Astrocyte (in vitro differentiated cells and primary cell): ENCODE measurements around the gene CENPX. TPM values are rescaled to one million over a fixed set of nuclear protein-coding genes. Genes with fewer than 3 reads are reported as not detected.

ENCODE experiments used
- DNase-seq: peaks from one replicate; pipeline ENCODE4 v3.0.0-alpha.2; 2010; ENCODE audit warnings: low read depth
- FAIRE-seq: peaks from 2 replicates; lab custom pipeline; 2011; peaks lifted over from hg19 to GRCh38; lab: Jason Lieb, UNC
- H2AFZ ChIP-seq: 2 replicates; pipeline ENCODE4 v1.6.0; 2012; ENCODE audit warnings: low read depth, low read length, inconsistent platforms
- H3K27ac ChIP-seq: 2 replicates; pipeline ENCODE4 v1.5.1; 2011; ENCODE audit warnings: low read depth, low read length, inconsistent platforms
- H3K27me3 ChIP-seq: 2 replicates; pipeline ENCODE4 v1.6.0; 2011; ENCODE audit warnings: low read length, inconsistent platforms; ENCODE audit not compliant: insufficient read depth
- H3K36me3 ChIP-seq: 2 replicates; pipeline ENCODE4 v1.5.1; 2011; ENCODE audit warnings: low read length, inconsistent platforms; ENCODE audit not compliant: insufficient read depth
- H3K4me1 ChIP-seq: 2 replicates; pipeline ENCODE4 v1.5.1; 2011; ENCODE audit warnings: low read length, inconsistent platforms; ENCODE audit not compliant: insufficient read depth
- H3K4me2 ChIP-seq: 2 replicates; pipeline ENCODE4 v1.6.0; 2012; ENCODE audit warnings: low read length, inconsistent platforms
- H3K4me3 ChIP-seq: 2 replicates; pipeline ENCODE4 v1.5.1; 2011; ENCODE audit warnings: low read depth, mild to moderate bottlenecking, low read length, inconsistent platforms; ENCODE audit not compliant: insufficient read depth
- H3K79me2 ChIP-seq: 2 replicates; pipeline ENCODE4 v1.6.0; 2012; ENCODE audit warnings: mild to moderate bottlenecking, low read length, inconsistent platforms; ENCODE audit not compliant: insufficient read depth
- H3K9ac ChIP-seq: 2 replicates; pipeline ENCODE4 v1.6.0; 2012; ENCODE audit warnings: mild to moderate bottlenecking, low read length, inconsistent platforms
- H3K9me3 ChIP-seq: 2 replicates; pipeline ENCODE4 v1.5.1; 2012; ENCODE audit warnings: low read depth, mild to moderate bottlenecking, low read length, inconsistent platforms; ENCODE audit not compliant: insufficient read depth
- H4K20me1 ChIP-seq: 2 replicates; pipeline ENCODE4 v1.6.0; 2012; ENCODE audit warnings: low read length, inconsistent platforms; ENCODE audit not compliant: insufficient read depth
- H3K27ac Mint-ChIP-seq: one replicate; pipeline ENCODE4 v1.8.0; 2021; ENCODE audit warnings: mild to moderate bottlenecking, mixed read lengths; ENCODE audit not compliant: unreplicated experiment
- H3K27me3 Mint-ChIP-seq: one replicate; pipeline ENCODE4 v1.8.0; 2021; ENCODE audit warnings: low read depth, mixed read lengths; ENCODE audit not compliant: unreplicated experiment
- H3K36me3 Mint-ChIP-seq: one replicate; pipeline ENCODE4 v1.8.0; 2021; ENCODE audit warnings: low read depth, mixed read lengths; ENCODE audit not compliant: unreplicated experiment
- H3K4me1 Mint-ChIP-seq: one replicate; pipeline ENCODE4 v1.8.0; 2021; ENCODE audit warnings: low read depth, mixed read lengths; ENCODE audit not compliant: unreplicated experiment
- H3K4me3 Mint-ChIP-seq: one replicate; pipeline ENCODE4 v1.8.0; 2021; ENCODE audit warnings: mild to moderate bottlenecking, moderate library complexity, mixed read lengths; ENCODE audit not compliant: unreplicated experiment
- H3K9me3 Mint-ChIP-seq: one replicate; pipeline ENCODE4 v1.8.0; 2021; ENCODE audit warnings: mild to moderate bottlenecking, mixed read lengths; ENCODE audit not compliant: unreplicated experiment
- CTCF ChIP-seq: IDR thresholded peaks from 2 replicates; pipeline ENCODE4 v1.5.1; 2011; ENCODE audit warnings: low read depth, mild to moderate bottlenecking, inconsistent platforms, low read length, moderate library complexity; ENCODE audit not compliant: insufficient read depth
- EZH2 ChIP-seq: IDR thresholded peaks from 2 replicates; pipeline ENCODE4 v1.6.1; 2012; ENCODE audit warnings: mild to moderate bottlenecking, low read length, inconsistent platforms; ENCODE audit not compliant: insufficient read depth
- total RNA-seq: library from RNA; stranded (reverse); gene quantifications from 2 replicates; pipeline ENCODE4 v1.2.1, GENCODE V29; 2021

CENPX gene
- total RNA-seq, 1 donor from 2014 or later, result 26.7 TPM

DNA sequence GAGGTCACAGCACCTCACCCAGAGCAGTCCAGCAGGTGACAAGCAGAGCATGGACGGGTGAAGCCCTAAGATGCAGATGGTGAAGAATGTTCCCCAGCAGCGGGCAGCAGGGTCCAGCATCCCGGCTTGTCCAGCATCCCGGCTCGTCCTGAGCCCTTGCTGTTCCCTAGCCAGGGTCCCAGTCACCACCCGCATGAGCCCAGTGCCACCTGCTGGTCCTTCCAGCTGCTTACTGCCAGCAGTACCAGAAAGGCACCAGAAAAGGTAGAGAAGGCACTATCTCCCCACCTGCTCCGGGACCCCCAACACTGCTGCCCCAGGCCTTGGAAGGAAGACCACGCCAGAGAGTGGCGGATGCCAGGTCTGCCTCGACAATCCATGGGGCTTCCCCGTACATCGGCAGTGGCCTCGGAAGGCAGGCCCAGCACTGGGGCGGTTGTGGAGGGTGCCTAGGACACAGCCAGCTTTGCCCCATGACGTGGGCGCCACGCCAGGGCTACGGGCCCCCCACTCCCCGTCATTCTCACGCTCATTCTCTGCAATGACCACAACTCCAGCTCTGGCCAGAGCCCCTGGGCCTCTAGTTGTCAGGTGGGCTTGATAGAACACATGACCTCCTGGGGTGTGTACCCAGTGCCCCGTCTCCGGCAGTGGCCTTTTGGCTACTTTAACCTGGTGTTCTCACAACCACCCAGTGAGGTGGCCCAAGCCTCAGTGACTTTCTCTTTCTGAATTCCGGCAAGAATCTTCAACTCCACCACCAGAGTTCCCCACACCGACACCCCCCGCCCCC, 1.4 kb downstream of the CENPX start:
- H3K27me3 Mint-ChIP-seq, result peaks cover 2% of the 10 kb centered on the region
- H3K36me3 ChIP-seq, result no peaks in the 10 kb centered on the region
- peak; percentile 51 for TF ChIP-seq CTCF
- TF ChIP-seq EZH2, result no peak
- H3K4me2 ChIP-seq, result peak overlapping the region; percentile 99
- peaks cover 27% of the 10 kb centered on the region for H4K20me1 ChIP-seq
- DNase-seq, result peak; percentile 43
- H3K27ac ChIP-seq, result no peak overlapping the region
- peak overlapping the region; percentile 87 for H3K9ac ChIP-seq
- peaks cover 15% of the 10 kb centered on the region for H3K79me2 ChIP-seq
- no peak overlapping the region for H2AFZ ChIP-seq
- FAIRE-seq, result no peak
- no peak overlapping the region for H3K27ac Mint-ChIP-seq
- no peaks in the 10 kb centered on the region for H3K9me3 ChIP-seq
- H3K4me1 ChIP-seq, result peaks cover 23% of the 10 kb centered on the region
- peak overlapping the region; percentile 86 for H3K4me3 Mint-ChIP-seq
- H3K27me3 ChIP-seq, result no peaks in the 10 kb centered on the region
- no peaks in the 10 kb centered on the region for H3K36me3 Mint-ChIP-seq
- H3K4me3 ChIP-seq, result peak overlapping the region; percentile 81
- no peaks in the 10 kb centered on the region for H3K4me1 Mint-ChIP-seq
- H3K9me3 Mint-ChIP-seq, result no peaks in the 10 kb centered on the region

DNA sequence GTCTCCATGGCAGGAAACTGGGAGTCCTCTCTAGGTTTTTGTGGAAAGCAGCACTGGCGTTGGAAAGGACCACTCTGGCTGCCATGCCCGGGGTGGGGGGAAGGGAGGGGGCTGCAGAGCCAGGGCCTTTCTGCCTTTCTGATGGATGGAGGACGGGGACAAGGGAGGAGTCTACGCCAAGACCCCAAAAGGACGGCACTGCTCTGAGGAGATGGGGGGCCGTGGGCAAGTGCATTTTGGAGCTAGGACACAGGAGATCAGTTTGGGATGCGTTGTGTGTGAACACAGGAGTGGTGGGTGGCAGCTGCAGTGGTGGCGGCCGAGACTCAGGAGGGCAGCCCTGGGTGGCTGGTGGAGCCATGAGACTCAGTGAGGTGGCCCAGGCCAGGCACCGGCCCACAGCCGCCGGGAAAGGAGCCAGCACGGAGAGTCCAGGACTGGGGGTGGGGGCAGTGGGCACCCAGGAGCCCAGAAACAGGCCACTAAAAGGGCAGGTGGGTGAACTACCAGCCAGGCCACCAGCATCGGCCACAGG, 2.0 kb downstream of the CENPX start:
- no peak for DNase-seq
- H3K4me3 ChIP-seq, result no peak overlapping the region
- H3K4me2 ChIP-seq, result peak overlapping the region; percentile 99
- Mint-ChIP-seq H3K4me1 (no peaks in the 10 kb centered on the region), H3K27me3 (no peaks in the 10 kb centered on the region), H3K36me3 (no peaks in the 10 kb centered on the region), H3K27ac (no peak overlapping the region), H3K4me3 (peak overlapping the region; percentile 50), H3K9me3 (no peaks in the 10 kb centered on the region)
- H3K9me3 ChIP-seq, result no peaks in the 10 kb centered on the region
- no peaks in the 10 kb centered on the region for H3K36me3 ChIP-seq
- no peak overlapping the region for H3K27ac ChIP-seq
- H3K79me2 ChIP-seq, result peaks cover 15% of the 10 kb centered on the region
- no peak overlapping the region for H3K9ac ChIP-seq
- no peak for TF ChIP-seq EZH2
- TF ChIP-seq CTCF, result no peak
- FAIRE-seq, result no peak
- H3K4me1 ChIP-seq, result peaks cover 23% of the 10 kb centered on the region
- H3K27me3 ChIP-seq, result no peaks in the 10 kb centered on the region
- no peak overlapping the region for H2AFZ ChIP-seq
- H4K20me1 ChIP-seq, result peaks cover 27% of the 10 kb centered on the region
